Activated T-cell treated with anti-CD3 and anti-CD28 coated beads for 4 hours (primary cell): ENCODE results near the gene KATNAL1.

Experiments
- DNase-seq: peaks from one replicate; pipeline ENCODE4 v3.0.0-alpha.2; 2020

The KATNAL1 gene

GRCh38 chr13:30158774-30159445 lies 148.4 kb downstream of the KATNAL1 start:
- DNase-seq, result no peak

- DNase-seq, result no peak
Observed at GRCh38 chr13:30157616-30157993, 149.7 kb downstream of the KATNAL1 start.

- DNase-seq, result no peak
Observed at GRCh38 chr13:30156826-30157615, 150.3 kb downstream of the KATNAL1 start.

- no peak for DNase-seq
Observed at GRCh38 chr13:30156270-30156669, 151.1 kb downstream of the KATNAL1 start.

- DNase-seq, result no peak
Observed at GRCh38 chr13:30154931-30155330, 152.4 kb downstream of the KATNAL1 start.

GRCh38 chr13:30154531-30154930 lies 152.8 kb downstream of the KATNAL1 start:
- DNase-seq, result no peak

GRCh38 chr13:30153545-30154426 lies 153.6 kb downstream of the KATNAL1 start:
- DNase-seq, result no peak
